ENCODE measurements around the gene SLC38A1.

SLC38A1 gene

DNA sequence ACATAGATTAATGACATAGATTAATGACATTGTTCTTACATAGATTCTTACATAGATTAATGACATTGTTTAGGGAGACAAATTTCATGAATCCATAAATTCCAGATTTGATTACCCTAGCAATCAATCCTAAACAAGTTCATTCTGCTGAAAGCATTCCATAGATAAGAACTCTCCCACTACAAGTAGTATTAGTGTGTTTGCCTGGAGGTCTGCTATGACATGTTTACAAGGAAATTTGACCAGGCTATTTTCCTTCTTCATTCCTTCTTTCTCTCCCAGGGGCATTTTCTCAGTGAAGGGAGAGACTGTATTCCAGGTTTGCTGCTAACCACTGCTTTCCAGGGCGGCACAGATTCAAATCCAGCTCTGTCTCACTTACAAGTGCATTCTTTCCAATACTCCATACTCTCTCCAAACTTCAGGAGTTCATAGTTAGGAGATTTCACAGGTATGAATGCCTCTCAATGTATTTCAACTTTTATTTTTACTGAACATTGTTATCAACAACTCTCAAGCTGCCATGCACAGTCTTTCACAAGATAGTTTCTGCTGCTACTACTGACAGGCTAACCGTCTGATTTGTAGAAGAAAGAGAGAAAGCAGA is 134.5 kb downstream of the SLC38A1 start:
- DNase-seq (ENCODE audit: low spot score) = no peak

- DNase-seq (ENCODE audit: low spot score) = no peak
Observed at GRCh38 chr12:46133751-46134150, 135.1 kb downstream of the SLC38A1 start.
